CD4-positive, alpha-beta T cell treated with Interleukin-1 beta for 1 hour (primary cell): ENCODE measurements around the gene DPYSL4.

Experiments used
- DNase-seq, 2 donors: peaks; one replicate each; pipeline ENCODE4 v3.0.0-alpha.2; 2020 to 2022

DPYSL4 gene

DNA sequence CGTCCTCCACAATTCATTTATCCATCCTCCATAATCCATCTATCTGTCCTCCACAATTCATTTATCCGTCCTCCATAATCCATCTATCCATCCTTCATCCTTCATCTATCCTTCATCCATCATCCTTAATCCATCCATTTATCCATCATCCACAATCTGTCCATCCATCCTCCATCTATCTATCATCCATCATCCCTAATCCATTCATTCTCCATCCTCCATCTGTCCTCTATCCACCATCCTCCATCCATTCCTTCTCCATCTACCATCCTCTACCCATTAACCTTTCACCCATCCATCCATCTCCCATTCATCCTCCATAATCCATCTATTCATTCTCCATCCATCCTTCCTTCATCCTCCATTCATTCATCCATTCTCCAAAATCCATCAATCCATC lies 36.0 kb upstream of the DPYSL4 start:
- DNase-seq: no peak

DNA sequence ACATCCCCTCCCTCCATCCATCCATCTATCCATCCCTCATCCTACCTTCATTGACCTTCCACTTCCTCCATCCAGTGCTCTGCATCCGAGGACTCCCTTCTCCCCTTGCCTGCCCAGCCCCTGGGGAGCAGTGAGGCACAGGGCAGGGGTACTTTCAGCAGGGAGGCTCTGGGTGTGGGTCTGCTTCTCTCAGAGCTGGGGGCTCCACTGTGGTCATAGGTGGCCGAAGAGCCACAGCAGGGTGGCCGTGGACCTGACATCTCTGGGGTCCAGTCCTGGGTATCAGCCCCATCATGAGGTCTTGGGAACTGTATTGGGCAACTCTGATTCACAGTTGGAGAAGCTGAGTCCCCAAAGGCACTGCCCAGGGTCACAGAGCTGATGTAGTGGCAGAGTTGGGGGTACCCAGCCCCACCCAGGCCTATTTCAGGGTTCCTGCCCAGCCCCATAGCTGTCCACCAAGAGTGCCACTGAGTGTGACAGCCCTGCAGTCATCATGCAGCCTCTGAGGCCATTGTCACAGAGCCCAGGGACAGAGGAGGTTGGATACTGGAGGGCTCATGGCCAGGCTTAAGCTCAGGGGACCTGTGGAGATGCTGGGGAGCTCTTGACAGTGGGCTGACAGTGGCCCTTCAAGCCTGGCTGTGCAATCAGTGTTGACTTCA lies 35.3 kb upstream of the DPYSL4 start:
- no peak for DNase-seq

DNA sequence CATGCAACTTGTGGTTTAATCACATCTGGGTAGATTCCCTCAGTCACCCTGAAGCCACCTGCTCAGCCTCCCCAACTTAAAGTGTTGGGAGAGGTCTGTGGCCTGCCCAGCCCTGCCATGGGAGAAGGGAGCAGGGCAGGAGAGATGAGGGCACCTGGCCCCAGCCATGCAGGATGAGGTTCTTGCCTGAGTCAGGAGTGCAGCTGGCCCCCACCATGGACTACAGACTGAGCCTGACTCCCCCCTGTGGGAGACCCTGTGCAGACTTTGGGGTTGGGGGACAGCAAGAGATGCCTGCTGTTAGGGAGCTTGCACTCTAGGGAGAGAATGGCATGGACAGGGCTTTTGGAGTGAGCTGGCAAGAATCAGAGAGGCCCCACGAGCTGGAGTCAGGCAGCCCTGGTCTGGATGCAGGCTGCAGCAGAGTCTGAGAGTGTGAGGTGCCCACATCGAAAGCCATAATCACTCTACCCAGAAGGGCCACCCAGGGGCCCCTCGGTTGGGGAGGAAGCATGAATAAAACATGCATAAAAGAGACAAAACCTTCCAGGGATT lies 34.7 kb upstream of the DPYSL4 start:
- DNase-seq: no peak

DNA sequence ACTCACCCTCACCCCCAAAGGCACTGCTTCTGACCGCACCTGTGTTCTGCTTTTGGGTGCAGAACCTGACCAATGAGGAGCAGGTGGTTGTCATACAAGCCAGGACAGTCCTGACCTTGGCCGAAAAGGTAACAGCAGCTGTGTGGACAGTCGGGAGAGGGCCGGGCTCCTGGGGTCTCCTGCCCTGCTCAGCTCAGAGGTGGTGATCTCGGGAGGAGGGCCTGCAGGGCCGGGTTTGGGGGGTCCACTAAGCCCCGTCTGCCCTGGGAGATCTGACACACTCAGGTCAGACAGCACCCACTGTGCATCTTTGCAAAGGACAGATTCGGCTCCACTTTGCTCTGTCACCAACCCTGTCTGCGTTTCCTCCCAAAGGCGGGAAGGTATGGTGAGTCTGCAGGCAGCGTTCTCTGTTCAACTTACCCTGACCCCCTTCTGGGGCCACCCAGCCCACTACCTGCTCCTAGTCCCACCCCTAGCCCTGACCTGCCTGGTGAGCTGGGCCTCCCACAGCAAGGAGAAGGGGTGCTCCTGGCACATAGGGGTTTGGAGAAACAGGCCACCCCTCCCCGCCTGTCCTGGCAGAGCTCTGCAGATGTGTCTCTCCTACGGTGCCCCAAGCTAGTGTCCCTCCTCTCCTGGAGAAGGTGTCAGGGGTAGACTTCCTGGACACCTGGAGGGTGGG lies 33.7 kb upstream of the DPYSL4 start:
- no peak for DNase-seq

DNA sequence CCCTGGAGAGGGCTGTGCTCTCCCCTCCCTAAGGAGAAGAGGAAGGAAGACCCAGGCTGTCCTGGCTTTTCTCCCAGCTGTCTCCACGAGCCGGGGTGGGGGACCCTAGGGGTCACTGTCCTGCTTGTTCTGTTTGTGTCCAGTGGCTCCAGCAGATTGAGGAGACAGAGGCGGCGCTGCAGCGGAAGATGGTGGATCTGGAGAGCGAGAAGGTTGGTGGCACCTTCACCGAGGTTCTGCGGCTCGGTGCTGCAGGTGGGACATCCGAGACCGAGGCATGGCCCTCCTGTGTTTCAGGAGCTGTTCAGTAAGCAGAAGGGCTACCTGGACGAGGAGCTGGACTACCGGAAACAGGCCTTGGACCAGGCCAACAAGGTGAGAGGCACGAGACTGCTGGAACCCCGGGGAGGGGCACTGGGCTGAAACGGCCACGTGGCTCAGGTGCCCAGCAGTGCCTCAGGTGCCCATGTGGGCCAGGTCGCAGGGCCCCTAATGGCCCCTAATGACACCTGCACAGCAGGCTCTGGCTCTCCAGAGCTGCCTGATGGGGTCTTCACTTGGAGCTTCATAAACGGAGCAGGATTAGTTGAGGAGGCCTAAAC lies 33.0 kb upstream of the DPYSL4 start:
- no peak for DNase-seq

DNA sequence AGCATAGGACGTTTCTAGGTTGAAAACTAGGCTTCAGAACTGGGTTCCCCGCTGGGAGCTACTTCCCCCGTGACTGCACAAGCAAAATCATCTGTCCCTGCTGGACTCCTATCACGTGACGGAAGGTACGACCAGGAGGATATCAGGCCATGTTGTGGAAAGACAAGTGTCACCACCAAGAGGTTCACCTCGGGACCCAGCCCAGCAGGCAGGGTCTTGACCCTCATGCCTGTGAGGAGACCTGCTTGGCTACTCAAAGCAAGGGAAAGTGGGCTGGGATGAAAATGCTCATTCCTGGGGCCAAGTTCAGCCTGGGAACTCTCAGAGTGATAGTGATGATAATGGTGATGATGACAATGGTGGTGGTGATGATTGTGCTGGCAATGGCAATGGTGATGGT lies 32.3 kb upstream of the DPYSL4 start:
- DNase-seq: no peak

DNA sequence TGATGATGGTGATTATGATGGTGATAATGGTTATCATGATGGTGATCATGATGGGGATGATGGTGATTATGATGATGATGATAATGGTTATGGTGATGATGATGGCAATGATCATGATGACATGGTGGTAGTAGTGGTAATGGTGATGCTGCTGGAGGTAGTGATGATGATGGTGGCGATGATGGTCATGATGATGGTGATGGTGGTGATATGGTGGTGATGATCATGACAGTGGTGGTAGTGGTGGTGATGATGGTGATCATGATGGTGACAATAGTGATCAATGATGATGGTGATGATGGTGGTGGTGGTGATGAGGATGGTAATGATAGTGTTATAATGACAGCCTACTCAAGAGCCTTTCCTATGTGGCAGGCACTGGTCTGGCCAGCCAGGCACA lies 31.8 kb upstream of the DPYSL4 start:
- DNase-seq: no peak

DNA sequence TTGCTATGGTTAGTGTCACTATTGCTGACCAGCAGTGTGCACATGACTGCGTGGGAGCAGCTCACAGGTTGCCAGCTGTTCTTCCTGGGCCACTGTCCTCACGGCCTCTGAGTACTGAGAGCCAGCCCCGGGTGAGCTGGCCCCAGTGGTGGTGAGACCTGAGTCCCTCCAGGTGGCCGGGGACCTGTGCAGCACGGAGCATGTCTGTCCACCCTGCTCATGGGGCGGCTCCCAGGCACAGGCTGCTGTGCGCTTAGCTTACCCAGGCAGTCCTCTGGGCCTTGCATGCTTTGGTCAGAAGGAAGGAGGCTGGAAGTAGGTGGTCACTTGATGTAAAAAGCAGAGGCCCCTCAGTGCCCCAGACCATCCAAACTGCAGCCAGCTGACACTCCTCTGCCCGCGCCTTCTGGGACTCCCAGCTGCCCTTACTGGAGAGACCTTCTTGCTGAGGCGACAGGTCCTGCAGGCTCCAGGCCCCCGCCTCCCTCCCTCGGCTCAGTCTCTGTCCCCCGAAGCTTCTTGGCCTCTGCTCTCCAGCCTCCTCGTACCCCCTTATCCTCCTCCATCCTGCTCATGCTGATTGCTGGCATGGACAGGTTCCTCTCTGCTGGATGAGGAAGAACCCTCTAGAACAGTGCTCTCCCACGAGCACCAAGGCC lies 30.9 kb upstream of the DPYSL4 start:
- no peak for DNase-seq

DNA sequence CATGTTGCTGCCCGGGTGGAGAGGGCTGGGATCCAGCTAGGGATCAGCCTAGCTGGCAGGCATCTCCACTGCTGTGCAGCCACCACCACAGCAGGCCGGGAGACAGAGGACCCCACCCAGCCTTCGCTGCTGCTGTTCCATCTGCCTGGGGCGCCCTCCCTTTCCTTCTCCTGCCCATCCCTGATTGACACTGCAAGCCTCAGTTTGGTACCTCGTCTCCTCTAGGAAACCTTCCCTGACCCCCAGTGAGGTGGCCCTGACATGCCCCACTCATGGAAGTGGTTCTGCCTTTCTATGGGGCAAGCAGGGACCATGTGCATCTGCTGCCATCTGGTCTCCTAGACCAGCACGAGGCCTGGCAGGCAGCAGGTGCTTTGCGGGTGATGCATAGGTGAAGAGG lies 30.4 kb upstream of the DPYSL4 start:
- DNase-seq: no peak

DNA sequence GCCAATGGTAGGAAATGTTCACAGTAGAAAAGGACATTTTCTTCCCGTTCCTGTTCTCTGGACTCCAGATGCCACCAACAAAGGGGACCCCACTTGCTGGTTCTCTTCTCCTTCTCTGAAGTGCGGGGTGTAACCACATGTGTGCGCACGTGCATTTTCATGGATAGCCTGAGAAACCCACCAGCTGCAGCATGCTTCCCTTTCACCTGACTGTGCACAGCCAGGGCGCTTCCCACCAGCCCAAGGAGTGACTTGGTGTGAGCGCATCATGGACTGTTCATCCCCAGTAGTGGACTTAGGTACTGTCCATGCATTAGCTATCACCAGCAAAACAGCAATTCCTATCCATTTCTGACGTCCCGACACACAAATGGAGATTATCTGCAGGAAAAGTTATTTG lies 29.6 kb upstream of the DPYSL4 start:
- DNase-seq: no peak

DNA sequence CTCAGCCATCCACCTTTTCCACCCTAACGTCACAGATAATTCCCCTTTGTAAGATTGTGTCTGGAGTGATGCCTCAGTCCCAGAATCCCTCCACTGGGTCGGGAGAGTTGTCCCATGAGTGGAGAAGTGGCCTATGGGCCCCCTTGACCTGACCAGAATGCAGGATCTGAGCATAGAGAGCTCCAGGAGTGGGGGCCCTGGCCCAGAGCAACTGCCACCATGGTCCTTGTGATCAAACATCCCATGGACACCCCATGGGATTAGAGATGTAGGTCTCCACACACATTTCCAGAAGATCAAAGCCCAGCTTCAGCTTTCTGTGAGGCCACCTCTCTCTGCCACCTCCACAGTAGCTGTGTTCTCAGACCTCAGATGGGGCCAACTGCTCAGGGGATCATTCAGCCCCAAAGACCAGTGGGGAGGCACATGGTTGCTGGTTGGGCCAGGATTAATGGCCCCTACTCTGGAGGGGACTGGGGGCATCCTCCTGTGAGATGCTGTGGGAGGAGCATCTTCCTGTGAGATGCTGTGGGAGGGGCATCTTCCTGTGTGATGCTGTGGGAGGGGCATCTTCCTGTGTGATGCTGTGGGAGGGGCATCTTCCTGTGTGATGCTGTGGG lies 28.5 kb upstream of the DPYSL4 start:
- DNase-seq: peak; percentile 49 to 70

DNA sequence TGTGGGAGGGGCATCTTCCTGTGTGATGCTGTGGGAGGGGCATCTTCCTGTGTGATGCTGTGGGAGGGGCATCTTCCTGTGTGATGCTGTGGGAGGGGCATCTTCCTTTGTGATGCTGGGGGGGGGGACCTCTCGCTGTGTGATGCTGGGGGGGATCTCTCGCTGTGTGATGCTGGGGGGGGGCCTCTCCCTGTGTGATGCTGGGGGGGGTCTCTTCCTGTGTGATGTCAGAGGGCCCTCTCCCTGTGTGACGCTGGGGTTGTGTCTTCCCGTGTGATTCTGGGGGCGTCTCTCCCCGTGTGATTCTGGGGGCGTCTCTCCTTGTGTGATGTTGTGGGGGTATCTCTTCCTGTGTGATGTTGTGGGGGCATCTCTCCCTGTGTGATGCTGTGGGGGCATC lies 27.9 kb upstream of the DPYSL4 start:
- peak; percentile 41 to 76 for DNase-seq

DNA sequence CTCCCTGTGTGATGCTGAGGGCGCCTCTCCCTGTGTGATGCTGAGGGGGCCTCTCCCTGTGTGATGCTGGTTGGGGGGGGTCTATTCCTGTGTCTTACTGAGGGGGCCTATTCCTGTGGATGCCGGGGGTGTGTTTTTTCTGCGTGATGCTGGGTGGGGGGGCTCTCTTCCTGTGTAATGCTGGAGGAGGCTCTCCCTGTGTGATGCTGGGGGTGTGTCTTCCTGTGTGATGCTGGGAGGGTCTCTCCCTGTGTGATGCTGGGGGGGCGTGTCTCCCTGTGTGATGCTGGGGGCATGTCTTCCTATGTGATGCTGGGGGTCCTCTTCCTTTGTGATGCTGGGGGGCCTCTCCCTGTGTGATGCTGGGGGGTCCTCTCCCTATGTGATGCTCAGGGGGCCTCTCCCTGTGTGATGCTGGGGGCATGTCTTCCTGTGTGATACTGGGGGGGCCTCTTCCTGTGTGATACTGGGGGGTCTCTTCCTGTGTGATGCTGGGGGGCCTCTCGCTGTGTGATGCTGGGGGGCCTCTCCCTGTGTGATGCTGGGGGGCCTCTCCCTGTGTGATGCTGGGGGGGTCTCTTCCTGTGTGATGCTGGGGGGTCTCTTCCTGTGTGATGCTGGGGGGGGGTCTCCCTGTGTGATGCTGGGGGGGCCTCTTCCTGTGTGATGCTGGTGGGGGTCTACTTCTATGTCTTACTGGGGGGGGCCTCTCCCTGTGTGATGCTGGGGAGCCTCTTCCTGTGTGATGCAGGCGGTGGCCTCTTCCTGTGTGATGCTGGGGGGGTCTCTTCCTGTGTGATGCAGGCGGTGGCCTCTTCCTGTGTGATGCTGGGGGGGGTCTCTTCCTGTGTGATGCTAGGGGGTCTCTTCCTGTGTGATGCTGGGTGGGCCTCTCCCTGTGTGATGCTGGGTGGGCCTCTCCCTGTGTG lies 27.2 kb upstream of the DPYSL4 start:
- DNase-seq: peak; percentile 51 to 80

DNA sequence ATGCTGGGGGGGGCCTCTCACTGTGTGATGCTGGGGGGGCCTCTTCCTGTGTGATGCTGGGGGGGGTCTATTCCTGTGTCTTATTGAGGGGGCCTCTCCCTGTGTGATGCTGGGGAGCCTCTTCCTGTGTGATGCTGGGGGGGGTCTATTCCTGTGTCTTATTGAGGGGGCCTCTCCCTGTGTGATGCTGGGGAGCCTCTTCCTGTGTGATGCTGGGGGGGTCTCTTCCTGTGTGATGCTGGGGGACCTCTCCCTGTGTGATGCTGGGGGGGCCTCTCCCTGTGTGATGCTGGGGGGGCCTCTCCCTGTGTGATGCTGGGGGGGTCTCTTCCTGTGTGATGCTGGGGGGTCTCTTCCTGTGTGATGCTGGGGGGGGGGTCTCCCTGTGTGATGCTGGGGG lies 26.5 kb upstream of the DPYSL4 start:
- peak in 1 of 2 donors; percentile 58 for DNase-seq

DNA sequence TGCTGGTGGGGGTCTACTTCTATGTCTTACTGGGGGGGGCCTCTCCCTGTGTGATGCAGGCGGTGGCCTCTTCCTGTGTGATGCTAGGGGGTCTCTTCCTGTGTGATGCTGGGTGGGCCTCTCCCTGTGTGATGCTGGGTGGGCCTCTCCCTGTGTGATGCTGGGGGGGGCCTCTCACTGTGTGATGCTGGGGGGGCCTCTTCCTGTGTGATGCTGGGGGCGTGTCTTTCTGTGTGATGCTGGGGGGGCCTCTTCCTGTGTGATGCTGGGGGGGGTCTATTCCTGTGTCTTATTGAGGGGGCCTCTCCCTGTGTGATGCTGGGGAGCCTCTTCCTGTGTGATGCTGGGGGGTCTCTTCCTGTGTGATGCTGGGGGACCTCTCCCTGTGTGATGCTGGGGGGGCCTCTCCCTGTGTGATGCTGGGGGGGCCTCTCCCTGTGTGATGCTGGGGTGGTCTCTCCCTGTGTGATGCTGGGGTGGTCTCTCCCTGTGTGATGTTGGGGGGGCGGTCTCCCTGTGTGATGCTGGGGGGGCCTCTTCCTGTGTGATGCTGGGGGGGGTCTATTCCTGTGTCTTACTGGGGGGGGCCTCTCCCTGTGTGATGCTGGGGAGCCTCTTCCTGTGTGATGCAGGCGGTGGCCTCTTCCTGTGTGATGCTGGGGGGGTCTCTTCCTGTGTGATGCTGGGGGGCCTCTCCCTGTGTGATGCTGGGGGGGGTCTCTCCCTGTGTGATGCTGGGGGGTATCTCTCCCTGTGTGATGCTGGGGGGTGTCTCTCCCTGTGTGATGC lies 25.7 kb upstream of the DPYSL4 start:
- DNase-seq: peak; percentile 43 to 73

DNA sequence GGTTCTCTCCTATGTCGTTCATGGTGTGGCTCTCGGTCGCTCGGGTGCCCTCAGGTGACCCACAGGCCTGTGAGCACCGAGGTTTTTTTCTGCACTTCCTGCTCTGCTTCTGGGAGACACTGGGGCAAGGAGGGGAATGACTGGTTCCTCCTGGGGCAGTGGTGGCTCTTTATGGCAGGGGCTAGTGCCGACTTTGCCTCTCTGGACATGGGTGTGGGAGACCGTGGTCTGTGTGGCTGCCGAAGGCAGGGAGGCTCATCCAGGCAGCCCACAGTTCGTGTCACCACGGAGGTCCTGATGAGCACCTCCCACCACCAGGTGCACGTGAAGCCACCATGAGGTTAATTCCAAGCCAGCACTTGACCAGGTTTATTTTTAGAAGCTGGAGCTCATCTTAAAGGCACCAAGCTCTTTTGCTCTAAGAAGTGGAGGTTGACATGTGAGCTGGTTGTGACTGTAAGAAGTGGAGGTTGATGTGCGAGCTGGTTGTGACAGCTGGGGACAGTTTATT lies 24.7 kb upstream of the DPYSL4 start:
- DNase-seq: peak; percentile 16 to 59

DNA sequence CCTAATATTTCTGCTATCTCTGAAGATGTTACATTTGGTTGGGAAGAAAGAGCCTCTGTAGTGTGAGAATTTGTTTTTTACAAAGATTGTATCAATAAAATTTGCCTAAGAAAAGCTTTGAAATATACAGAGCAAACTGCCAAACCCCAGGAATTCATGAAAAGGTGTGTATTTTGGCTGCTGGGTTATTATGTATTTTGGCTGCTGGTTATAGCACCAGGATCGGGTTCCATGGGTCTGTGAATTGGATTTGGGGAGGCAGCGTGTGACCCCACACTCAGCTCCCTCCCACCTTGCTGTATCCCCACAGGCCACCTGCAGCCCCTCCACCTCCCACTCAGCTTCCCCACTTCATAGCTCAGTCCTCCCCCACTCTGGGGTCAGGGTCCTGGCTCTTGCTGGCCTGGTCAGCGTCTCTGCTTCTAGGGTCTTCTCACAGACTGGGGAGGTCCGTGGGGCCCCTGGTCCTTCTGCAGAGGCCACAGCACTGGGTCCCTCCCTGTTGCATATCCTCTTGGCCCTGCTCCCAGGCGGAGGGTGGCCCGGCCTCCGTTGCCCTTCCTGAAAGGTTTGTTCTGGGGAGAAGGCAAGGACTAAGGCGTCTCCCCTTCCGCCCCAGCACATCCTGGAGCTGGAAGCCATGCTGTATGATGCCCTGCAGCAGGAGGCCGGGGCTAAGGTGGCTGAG lies 24.0 kb upstream of the DPYSL4 start:
- no peak for DNase-seq

DNA sequence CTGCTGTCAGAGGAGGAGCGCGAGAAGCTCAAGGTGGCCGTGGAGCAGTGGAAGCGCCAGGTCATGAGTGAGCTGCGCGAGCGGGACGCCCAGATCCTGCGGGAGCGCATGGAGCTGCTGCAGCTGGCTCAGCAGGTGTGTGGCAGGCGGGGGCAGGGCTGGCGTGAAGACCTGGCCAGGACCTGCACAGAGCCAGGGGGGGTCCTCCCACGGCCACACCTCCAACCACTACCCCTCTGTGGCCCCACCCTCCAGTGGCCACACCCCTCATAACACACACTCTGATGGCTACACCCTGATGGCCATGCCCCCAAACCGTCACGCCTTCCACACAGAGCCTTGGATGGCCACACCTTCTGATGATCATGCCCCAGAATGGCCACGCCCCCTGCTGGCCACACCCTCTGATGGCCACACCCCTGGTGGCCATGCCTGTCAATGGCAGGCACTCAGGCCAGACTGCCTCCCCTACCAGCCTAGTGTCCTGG lies 23.4 kb upstream of the DPYSL4 start:
- DNase-seq: peak; percentile 26 to 71

DNA sequence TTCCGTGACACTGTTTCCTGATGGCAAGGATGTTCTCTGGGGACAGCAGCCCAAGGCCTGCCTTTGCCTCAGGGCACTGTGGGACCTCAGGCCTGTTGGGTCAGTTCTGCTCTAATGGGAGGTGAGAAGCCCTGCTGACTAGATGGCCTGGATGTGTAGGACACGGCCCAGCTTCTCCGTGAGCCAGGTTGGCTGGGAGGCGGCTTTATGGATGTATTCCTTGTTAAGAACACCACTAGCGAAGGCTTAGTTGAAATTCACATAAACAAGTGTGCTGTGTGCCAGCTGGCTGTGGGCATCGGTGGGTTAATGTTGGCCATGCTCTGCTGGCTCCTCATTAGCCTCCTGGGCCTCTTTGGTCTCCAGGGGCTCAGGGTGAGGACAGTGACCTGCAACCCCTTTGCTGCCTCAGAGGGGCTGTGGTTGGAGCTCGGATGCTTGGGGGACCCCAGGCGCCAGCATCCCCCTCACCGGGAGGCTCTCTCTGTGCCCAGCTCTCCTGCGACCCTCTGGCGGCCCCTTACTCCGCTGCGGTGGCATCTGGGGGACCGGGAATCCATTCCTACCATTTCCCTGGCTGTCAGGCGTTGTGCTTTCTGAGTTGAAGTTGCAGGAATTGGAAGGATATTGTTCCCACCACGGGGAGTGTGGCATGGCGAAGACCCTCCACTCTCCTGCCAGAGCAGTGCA lies 22.8 kb upstream of the DPYSL4 start:
- no peak for DNase-seq
